CD4-positive, alpha-beta T cell treated with Interleukin-21 for 1 hour (primary cell): Measurements from ENCODE around the gene GBX2.
A peak's percentile ranks its signal among the peaks of the same experiment; 100 is the strongest.

ENCODE experiments used
- DNase-seq: peaks from one replicate; pipeline ENCODE4 v3.0.0-alpha.2; 2020

Gene GBX2

DNA sequence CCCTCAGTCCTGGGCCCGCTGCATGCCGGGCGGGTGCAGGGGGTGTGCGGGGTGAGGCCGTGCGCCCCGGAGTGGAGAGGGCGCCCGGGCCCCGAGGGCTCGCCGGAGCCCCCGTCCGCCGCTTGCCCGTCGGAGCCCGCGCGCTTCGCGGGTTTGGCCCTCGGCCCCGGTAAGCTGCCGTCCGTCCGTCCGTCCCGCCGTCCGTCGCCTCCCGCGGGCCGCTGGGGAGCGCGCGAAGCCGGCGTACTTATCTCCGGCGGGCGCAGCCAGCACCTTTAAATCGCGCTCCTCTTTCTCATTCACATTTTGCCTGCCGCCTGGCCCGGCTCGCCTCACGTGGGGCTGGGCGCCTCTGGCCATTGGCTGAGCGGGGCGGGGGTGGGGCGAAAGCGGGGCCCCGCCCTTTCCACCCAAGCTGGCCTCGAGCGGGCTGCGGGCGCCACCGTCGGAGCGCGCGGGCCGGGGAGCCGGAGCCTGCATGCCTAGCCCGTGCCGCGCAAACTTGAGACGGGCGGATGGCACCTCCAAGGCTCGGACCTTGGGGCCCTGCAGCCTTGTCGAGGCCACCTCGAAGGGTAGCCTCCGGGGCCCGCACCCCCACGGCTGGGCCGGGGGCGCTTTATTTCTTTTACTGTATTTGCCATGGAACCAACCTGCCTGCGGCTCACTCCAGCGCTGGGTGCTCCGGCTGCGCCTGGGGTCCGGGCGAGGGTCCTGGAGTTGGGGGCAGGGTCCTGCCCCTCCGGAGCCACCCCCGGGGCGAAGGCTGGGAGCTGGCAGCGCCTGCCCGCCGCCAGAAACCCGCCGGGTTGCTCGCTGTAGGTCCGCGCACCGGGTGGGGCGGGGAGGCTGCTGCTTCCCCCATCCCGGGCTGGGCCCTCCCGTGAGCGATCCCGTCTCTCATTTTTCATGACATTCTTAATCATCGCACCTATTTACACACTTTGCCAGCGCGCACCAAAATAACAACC, at the start of gene GBX2:
Gene GBX2 (minus strand): TSS at position 277 of the 971 bp plus-strand sequence. CDS start 415 bp downstream, outside the sequence.
- DNase-seq = no peak

GRCh38 chr2:236217926-236218325, 49.7 kb upstream of the GBX2 start:
- DNase-seq = no peak

- no peak for DNase-seq
Observed at GRCh38 chr2:236216711-236217110, 48.5 kb upstream of the GBX2 start.

GRCh38 chr2:236215761-236216333, 47.7 kb upstream of the GBX2 start:
- no peak for DNase-seq

DNA sequence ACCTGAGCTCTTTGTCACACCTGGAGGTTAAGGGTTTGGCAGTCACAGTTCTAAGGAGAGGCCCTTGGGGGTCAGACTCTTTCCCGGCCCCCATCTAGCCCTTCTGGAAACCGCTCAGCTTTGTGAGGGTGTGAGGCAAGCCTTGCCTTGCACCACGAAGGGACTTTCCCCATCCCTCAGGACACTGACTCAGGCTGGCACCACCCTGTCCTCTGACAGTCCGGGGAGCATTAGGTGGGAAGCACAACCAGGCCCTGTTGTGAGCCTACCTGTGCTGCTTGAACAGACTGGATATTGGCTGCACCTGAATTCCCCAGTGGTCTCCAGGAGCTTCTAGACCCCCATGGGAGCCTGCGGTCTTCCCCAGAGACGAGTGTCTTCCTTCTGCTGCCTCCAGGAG, 47.0 kb upstream of the GBX2 start:
- DNase-seq = no peak

GRCh38 chr2:236214376-236214995, 46.3 kb upstream of the GBX2 start:
- DNase-seq = no peak

DNA sequence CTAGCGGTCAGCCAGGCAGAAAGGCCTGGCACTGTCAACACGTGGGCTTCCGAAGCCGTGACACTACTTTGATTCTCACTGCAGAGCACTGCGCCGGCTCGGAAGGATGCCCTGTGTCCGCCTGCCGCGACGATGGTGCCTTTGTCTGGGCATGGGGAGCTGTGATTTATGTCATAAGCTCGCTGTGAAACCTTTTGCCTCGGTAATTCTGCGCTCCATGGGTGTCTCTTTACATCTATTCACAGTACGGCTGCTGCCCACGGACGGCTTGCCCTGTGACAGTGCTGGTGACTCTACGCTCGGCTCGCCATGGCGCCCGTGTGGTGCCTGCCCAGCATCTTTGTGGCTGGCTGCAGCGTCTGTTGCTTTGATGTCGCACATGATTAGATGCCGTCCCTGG, 43.1 kb upstream of the GBX2 start:
- DNase-seq = no peak

- no peak for DNase-seq
Observed at GRCh38 chr2:236210536-236210935, 42.4 kb upstream of the GBX2 start.

- DNase-seq = no peak
Observed at GRCh38 chr2:236209996-236210395, 41.8 kb upstream of the GBX2 start.

DNA sequence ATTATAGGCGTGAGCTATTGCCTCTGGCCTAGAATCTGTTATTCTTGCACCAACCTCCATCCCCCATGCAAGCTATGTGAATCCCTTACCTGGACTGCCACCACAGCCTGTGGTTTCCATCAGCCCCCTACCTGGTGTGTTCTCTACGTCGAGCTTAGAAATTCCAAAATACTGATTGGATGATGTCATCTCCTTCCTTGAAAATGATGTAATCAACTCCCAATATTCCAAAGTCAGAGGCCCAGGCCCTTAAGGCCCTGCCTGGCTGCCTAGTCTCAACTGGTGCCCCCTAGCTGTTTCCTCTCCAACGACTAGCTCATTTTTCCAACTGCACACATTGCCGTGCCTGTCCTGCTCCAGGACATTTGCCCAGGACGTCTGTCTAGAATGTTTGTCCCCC, 41.3 kb upstream of the GBX2 start:
- no peak for DNase-seq

DNA sequence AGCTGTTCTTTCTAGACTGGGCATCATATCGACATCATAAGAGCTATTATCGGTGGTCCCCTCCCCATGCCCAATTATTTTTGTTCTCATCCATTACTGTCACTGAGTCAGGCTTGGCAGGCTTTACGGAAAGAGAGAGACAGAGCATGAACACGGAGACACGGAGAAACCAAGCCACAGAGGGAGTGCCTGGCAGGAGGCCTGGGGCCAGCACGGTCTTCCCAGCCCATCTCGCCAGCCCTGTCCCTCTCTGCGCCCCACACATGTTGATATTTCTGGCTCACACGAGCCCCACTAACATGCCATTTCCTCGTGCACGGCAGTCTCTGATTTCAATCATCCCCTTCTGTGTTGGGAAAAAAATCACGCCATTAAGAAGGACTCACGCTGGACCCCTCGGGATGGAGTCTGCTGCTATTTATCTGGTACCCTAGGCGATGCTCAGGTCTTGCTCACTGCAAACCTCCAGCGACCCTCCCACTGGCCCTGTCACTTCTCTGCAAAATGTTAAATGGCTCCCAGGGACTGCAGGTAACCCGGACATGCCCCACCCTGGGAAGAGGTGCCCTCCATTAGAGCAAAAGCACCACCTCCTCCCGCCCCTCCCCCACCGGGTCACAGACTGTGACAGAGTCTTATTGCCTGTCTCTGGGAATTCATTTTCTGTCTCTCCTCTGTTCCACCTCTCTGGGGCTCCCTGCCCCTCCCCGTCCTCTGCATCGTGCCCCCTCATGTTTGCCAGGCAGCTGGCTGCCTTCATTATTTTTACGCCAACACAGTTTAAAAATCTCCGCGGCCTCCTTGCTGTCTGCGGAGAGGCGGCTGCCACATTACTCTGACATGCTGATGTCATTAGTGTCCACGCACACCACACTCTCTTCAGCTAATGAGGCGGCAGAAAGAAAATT, 40.1 kb upstream of the GBX2 start:
- DNase-seq = no peak

DNA sequence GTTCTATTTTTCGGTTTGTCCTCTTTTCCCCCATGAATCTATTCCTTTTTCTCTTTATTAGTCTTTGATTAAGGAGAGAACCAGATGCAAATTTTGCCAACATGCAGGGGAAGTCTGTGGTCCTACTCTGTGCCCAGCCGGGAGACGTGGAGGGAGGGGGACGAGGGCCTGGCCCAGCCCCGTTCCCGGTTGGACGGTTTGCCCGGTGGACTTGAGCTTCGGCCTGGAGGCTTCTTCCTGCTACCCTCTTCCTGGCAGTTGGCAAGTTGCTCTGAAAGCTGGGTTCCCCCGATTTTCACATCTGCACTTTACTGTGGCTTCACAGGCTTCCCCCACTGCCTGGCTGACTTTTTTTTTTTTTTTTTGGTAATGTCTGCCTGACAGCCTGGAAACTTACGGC, 39.3 kb upstream of the GBX2 start:
- DNase-seq = no peak

DNA sequence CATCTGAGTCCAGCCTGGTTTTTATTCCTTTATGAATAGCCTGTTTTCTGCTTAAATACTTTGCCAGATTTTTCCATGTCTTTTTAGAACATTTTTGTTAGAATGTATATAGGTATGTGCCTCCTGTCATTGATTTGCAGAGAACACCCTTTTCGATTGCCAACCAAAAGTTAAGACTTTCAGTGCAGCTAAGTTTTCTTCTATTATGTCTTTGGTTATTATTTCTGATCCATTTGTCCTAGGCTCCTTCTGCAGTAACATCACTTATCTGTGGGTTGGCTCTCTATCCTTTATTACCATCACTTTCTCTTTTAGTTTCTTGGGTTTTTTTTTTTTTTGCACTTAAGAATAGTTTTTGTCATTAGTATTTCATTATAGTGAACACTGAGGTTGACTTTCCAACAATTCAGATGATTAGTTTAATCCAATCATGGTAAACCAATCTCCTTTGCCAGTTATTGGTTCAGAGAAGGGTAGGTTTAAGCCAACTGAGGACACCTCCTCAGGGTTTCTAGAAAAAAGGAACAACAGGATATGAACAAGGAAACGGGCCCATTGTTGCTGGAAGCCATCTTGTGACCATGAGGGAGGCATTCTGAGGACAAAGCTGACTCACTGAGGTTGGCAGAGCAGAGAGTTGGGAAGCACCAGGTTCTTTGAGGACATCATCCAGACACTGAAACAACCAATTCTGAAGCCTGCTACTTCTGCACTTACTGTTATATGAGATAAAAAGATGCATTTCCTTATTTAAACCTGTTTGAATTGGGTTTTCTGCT, 37.9 kb upstream of the GBX2 start:
- no peak for DNase-seq

DNA sequence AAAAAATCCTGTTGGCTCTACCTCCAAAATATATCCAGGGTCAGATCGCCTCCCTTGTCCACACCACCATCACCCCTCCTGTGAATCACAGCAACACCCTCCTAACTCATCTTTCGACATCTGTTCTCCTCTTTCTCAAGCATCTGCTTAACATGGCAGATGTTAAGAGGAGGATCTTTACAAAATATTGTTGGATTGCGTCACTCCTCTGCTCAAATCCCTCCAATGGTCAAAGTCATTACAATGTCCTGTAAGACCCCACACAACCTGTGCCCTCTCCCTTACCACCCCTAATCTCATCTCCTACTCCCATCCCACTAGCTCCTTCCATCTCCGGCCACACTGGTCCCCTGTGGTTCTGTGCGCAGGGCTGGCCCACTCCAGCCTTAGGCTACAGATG, 36.8 kb upstream of the GBX2 start:
- DNase-seq = no peak

DNA sequence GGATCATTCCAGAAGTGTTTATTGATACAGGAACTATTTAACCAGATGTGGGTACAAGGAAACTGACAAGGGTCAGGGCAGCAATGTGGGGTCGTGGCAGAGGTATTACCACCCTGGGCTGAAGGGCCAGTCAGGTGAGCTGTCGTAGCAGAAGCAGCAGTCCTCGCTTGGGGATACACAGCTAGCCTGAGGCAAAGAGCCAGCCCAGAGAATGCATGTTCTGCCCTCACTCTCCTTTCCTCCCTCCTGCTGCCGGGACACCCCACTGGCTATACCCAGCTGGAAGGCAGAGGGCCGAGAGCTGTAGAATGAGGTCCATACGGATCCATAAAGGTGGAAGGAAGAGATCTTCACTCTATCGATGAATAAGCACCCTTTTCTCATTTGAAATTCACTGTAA, 32.2 kb upstream of the GBX2 start:
- no peak for DNase-seq

DNA sequence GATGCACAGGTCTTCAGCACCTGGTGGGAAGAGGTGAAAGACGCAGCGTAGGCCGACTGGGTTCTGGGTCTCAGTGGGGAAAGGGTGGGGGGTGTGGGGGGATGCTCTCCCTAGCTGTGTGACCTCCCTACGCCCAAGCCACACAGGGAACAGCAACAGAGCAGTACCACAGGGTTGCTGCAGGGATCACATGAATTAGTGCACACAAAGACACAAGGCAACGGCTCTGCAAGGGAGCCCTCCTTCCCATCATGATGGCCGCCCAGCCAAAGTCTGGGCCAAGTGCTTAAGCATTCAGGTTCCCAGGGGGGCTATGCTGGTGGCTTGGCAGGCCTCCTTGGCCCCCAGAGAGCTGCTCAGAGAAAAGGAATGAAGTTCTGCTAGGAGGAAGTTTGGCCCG, 28.2 kb upstream of the GBX2 start:
- DNase-seq = no peak

GRCh38 chr2:236195726-236196125, 27.5 kb upstream of the GBX2 start:
- DNase-seq = no peak

DNA sequence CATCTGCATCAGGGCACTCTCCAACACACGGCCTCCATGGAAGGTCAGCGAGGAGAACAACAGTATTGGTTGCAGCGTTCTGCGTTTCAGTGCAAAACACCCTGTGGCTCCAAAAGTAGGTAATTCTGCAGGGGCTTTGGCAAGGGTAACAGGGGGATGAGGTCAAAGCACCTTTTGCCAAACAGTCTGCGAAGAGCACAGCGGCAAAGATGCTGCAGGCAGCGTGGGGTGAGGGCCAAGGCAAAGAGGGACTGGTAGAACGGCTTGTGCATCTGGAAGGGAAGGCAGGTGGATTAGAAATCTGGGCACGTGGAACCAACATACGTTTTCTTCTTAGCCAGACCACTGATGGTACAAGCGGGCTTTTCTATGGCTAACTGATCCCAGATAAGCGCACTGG, 26.6 kb upstream of the GBX2 start:
- DNase-seq = no peak

DNA sequence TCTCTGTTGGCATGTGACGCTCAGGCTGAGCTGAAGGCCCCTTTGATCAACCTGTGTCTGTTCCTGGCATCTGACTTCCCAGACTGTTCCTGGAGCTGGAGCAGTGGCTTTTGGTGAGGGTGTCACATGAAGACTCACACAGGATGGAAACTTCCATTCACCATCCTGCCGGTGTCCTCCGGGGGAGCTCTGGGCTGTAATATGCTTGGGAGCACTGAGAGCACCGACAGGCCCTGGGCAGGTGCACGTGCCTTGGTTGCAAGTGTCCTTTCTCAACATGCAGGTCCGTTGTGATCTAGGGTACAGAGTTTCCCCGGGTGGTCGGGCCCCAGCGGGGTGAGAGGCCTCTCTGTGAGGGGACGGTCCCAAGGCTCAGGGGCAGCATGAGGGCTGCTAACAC, 24.8 kb upstream of the GBX2 start:
- DNase-seq = no peak

DNA sequence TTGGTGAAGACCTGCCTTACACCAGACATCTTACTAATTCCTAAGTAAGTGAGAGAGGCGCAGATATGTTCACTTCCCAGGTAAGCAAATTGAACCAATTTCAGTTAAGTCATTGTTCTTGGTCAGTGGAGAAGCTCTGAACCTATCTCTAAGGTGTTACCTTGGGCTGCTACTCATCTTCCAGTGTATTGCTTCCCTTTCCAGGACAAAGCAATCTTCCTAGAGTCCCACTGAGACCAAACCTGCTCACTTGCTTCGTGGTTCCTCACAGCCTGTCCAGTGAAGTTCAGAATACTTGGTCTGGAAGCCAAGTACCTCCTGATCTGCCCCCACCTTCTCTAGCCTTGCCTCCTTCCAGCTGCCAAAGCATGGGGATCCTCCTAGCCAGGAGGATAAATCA, 22.5 kb upstream of the GBX2 start:
- no peak for DNase-seq

DNA sequence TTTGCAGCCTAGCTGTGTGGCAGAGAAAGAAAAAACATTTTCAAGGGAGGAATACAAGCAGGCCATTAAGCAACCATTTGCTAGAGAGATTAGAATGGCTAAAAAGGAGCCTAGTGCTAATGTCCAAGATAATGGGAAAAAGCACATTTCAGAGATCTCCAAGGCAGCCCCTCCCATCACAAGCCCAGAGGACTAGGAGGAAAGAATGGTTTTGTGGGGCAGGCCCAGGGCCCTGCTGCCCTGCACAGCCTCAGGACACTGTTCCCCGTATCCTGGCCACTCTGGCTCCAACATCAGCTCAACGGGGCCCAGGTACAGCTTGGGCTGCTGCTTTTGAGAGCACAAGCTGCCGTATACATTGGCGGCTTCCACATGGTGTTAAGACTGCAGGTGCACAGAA, 16.5 kb upstream of the GBX2 start:
- DNase-seq = no peak

DNA sequence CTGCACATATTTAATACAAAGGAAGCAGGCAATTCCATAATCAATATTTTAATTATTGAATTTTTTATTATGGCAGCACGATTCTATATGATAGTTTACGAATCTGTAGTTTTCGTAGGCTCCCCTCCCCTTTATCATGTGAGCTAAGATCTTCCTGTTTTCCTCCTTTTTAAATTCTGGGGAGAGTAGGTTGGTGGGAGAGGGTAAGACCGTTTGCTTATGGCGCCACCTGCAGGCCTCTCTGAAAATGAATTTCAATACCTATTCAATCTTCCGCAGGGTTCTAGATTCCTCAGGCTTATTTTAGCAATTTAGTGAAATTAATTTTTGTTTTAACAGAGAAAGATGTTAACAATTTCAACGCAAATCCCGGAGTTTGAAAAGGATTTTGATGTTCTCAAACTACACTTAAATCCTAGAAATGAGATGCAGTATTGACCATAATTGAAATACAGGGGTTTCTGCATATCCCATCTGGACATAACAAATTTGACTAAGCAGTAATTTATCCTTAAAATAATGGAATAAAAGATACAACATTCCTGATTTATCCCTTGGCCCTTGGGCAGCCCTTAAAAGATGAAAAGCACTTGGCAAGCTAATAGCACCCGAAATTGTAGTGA, 12.8 kb upstream of the GBX2 start:
- peak; percentile 24 for DNase-seq
